Suppressor macrophage treated with lipopolysaccharide for 1 hour (primary cell): ENCODE results near the gene TBL1X.
"Not testable (repeated sequence)": the region's sequence is repeated elsewhere in the genome, so short reads cannot be mapped to it uniquely, and the experiment has no call there.

Source experiments
- DNase-seq, 3 donors: peaks; one replicate each; pipeline ENCODE4 v3.0.0-alpha.2; 2020 to 2022

Gene TBL1X

DNA sequence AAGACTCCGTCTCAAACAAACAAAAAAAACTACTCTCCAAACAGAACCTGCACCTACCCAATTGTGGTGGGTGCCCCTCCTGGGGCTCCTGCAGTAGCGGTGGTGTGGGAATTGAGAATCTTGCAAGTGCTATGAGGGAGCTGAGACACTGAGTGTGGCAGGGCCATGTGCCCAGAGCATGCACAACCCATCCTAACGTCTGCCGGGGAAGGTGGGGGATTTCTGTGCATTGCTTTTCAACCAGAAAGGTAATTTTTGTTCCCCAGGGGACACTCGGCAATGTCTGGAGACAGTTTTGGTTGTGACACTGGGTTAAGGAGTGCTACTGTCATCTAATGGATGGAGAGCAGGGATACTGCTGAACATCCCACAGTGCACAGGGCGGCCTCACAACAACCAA lies 35.7 kb downstream of the TBL1X start:
- DNase-seq, result no peak

DNA sequence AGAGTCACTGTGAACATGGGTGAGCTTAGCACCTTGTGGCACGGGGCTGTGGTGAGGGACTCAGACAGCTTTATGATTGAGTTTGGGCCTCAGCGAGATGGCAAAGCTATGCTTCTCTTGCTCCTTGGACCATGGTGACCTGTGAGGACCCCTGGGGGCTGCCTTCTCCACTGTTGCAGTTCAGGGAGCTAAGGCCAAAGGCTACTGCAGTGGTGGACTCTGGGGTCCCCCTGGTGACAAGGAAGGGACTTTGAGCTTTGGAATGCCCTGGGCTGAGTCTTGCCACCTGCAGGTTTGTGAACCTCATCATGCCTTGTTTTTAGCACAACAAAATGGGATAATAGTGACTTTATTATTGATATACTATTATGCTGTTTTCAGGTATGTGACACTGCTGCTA lies 36.5 kb downstream of the TBL1X start:
- DNase-seq, result no peak

DNA sequence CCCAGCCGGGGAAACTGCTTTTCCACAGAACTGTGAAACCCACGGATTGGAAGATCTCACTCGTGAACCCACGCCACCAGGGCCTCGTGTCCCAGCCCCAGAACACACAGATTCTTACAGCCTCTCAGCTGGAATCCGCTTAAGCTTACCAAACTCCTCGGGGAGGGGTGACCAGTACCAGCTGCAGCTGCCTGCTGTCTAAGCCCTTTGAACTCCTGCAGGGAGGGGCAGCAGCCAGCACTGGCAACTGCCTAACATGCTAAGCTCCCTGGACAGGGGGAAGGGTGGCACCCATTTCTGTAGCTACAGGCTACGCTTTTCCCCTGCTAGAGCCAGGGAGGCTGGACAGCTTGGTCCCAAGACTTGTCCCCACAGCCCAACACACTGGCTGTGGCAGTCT lies 38.4 kb downstream of the TBL1X start:
- no peak for DNase-seq

DNA sequence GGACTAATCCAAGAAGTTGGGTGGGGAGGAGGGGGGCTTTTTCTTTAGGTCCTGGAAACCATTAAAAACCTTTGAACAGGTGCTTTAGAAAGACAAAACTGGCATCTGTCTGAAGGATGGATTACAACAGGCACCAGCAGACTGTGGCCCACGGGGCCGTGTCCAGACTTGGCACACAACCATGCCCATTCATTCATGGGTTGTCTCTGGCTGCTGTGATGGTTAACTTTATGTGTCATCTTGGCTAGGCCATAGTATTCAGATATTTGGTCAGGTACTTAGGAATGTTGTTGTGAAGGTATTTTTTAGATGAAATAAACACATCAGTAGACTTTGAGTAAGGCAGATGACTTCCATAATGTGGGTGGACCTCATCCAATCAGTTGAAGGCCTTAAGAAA lies 45.5 kb downstream of the TBL1X start:
- no peak for DNase-seq

DNA sequence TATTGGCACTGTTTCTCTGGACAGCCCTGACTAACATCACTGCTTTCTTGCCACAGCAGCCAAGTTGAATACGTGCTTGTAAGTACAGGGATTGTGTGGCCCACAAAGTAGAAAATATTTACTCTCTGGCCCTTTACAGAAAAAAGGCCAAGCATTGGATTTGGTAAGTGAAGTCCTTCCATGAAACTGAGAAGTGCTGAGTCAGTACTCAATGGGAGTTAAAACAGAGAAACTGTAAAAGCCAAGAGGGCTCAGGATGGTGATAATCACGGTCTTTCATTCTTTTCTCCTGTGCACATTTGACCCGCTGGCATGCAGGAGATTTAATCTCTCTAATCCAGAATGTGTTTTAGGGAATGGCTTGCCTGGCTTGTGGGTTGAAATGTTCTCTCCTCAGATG lies 46.1 kb downstream of the TBL1X start:
- no peak for DNase-seq

DNA sequence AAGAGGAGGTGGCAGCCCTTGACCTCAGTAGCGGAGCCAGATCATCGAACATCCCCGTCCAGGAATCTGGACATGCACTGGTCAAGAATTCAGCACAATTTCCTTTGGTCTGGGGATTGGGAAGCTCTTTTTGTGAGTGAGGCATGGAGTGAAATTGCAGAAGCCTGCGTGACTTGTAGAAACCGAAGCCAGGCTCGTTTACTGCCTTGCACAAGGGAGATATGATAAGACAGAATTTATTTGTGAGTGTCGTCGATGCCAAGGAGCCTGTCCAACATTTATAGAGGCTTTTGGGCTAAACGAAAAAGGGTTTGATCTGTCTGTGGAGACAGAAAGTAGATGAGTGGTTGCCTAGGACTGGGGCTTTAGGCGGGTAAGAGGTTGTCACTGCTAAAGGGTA lies 50.6 kb downstream of the TBL1X start:
- no peak for DNase-seq

DNA sequence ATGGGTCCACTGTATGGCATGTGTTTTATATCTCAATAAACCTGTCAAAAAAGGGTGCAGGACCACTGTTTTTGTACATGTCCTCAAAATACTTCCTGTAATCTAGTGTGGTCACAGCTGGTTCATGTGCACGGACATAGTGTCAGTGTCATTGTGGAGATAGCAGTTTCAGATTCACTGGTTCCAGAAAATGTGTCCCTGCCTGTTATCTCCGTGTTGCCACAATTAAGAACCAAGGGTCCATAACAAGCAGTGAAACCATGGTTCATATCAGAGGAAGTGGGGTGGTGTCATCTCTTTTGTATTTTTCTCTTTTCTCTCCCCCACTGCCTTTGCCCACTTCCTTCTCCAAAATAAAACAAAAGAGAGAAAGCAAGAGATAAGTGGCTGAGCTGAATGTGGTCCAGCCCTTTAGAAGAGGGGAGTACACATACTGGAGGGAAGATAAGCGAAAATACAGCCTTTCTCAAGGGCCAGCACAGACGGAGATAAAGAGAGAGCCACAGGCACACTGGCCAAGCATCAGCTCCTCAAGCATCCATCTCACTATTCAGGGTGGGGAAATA lies 51.2 kb downstream of the TBL1X start:
- DNase-seq, result no peak

GRCh38 chrX:9516635-9517034 lies 51.8 kb downstream of the TBL1X start:
- DNase-seq, result no peak

GRCh38 chrX:9518051-9518450 lies 53.2 kb downstream of the TBL1X start:
- DNase-seq, result no peak

- DNase-seq, result no peak
Observed at GRCh38 chrX:9518889-9519288, 54.0 kb downstream of the TBL1X start.

DNA sequence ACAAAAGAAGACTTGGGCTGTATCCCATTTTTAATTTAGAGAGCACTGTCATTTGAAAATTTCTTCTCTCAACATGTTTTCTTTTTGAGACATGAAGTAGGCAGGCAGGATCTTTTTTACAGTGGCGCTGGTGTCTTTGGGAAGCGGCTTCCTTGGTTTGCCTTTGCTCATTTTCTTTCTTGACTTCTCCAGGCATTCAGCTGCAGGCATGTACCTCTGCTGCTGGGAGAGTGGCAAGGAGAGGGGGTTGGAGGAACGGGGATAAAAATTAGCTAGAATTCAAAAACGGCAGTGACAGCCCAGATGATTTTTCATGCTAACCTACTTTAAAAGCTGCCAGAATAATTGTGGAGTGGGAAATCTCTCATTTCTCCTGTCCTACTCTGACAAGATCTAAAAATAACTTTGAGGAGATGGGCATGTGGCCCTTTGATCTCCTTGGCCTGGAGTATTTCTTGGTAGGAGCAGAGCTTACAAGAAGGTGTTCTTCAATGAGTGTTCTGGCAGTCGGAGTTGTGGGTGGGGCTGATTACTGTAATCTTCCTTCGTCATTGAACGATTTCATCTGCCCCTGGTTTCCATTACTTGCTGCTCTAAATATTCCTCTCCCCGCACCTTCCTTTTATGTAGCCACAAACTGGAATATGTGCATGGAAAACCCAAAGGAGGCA lies 54.8 kb downstream of the TBL1X start:
- DNase-seq, result no peak

GRCh38 chrX:9520217-9520590 lies 55.3 kb downstream of the TBL1X start:
- no peak for DNase-seq

DNA sequence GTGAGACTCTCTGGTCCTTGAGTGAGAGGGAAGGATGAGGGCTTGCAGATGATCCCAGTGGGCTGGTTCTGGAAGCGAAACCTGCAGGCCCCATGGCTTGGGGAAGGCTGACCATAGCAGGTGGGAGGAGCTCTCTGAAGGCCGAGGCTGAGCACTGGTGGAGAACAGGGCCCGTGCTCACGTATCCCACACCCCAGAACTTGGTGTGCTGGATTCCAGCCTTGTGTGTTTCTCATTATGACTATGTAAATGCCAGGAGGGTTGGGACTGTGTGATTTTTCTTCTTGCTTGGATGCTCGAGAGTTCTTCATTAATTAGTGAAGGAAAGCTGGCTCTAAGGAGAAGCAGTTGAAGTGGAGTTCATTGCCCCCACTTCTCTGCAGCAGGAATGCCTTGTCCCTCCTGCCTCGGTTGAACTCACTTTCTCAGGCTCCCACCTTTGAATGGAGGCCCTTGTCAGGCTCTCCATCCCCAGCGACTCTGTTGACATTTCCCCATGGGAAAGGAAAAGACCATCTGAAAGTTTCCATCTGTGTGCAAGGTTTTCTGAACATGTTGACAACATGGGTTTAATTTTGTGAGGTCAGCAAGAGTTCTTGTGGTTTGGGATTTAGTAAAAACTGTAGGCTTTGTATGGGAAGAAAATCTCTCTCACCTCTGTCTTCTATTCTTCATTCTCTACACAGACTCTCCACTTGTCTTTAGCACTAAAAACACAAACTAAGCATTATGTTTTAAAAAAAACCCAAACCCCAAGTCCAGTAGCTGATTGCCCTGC lies 57.7 kb downstream of the TBL1X start:
- DNase-seq, result no peak

DNA sequence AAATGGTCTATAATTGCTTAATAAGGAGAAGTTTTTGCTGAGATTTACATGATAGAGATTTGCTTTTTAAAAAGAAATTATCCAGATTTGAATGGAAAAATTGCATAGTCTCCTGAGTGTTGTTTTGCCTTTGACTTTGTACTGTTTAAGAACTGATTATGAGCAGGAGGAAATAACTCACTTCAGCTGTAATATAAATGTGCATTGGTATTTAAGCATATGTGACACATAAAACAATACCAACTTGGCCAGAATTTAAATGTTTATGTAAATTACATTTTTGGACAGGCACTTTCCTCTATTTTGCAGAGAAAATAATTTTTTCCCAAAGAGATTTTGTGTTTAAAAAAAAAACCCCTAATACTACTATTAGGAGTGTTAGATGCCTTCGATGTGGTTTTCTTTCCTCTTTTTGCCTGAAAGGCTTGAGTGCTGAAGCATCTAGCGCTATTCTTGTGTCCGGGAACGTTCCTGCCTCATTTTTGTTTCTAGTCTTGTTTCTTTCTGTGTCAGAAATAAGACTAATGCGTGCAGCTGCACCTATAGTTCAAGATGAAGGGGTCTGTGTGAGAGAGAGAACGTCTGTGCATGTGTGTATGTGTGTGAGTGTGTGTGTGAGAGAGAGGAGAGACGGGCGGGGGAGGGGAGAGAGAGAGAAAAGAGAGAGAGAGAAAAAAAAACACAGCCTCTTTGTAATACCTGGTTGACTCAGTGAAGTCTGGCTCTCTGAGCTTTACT lies 60.8 kb downstream of the TBL1X start:
- no peak for DNase-seq

DNA sequence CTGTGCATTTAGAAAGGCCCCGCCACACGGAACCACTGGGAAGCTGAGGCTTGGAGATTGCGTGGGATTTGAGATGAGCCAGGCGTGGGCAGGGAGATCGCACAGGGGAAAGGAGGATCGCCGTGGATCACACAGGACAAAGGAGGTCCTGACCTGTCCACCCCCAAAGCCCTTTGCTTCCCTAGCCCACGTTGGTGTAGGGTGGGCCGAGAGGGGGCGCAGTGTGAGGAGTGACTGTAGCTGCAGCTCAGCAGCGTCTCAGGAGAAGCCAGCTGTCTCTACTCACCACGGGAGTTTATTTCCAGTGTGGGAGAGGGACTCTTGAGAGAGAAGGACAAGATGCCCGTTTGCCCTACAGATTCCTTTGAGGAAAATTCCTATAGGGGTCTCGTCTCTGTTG lies 62.1 kb downstream of the TBL1X start:
- DNase-seq, result no peak

DNA sequence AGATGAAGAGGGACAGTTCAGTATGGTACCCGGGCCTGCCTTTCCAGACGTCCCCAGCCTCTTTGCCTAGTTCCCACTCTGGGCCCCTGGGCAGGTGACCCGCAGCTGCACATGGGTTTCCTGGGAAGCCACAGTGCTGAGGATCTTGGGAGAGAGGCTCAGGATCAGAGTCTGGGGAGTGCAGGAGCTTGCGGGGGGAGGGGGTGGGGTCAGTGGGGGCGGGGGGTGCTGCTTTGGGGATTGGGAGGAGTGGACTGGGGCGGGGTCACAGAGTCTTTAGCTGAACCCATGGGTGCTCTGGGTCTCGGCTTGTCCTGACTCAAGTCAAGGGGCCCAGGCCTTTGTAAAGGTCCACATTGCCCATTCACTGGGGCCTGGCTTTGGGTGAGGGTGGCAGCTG lies 63.6 kb downstream of the TBL1X start:
- DNase-seq, result no peak

DNA sequence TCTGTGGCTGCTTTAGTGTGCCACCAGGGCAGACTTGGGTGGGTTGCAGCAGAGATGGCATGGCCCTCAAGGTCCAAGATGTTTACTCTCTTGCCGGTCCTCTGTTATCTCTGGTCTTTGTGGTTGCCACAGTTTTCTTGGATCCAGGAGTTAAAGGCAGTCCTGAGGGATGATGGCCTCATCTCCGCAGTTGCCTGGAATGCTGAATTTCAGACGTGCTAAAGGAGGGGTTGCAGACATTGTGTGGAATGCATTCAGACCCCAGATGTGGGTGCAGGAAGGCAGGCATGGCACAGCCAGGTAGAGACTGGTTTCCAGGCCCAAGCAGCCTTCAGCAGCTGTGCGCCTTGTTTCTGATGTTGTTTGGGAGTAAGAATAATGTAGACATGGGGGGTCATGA lies 64.4 kb downstream of the TBL1X start:
- no peak for DNase-seq

DNA sequence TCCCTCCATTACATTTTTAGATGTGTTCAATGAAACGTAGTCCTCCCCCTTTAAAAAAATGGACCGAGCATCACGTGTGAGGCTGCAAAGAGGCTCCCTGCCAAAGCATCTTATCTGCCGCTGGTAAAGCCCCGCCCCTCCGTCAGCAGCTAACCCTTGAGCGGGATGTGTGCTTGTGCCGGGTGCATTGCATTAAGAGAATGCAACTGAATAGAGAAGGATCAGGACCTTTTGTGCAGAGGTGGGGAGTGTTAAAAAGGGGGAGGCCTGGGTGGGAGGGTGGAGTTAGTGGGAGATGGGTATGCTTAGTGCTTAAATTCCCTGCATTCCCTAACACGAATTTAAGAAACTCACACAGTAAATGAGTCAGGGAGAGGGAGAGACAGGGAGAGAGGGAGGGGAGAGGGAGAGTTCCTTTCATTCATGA lies 66.0 kb downstream of the TBL1X start:
- peak in 2 of 3 donors; percentile 12 to 18 for DNase-seq

DNA sequence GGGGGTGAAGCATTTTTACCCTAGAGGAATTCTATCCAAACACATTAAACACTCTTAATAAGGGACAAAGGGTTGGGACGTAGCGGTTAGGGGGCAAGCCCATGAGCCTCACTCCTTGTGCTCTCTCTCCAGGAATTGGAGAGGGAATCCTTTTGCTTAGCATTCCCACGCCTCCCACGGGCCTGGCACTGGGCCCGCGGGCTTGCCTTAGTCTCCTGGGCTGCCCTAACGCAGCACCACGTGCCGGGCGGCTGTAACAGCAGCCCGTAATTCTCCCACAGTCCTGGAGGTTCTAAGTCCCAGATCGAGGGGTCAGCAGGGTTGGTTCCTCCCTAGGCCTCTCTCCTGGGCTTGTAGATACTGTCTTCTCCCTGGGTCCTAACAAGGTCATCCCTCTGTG lies 67.5 kb downstream of the TBL1X start:
- DNase-seq, result no peak

DNA sequence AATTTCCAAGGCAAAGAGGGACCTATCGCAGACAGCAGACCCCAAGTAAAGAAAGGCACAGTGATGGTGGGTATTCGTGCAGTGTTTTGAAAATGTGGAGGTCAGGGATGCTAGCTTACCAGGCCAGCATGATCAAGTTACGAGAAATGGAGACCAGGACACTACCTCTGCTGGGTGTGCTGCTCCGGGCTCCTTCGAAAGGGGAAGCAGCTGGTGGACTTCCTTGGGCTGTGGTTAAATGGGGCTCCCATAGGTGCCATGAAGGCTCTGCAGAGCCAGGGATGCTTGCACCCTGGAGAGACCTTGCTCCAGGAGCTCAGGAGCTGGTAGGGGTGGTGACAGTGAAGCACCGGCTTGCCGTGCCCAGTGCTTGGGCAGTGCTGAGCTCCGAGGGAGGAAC lies 68.8 kb downstream of the TBL1X start:
- no peak for DNase-seq

DNA sequence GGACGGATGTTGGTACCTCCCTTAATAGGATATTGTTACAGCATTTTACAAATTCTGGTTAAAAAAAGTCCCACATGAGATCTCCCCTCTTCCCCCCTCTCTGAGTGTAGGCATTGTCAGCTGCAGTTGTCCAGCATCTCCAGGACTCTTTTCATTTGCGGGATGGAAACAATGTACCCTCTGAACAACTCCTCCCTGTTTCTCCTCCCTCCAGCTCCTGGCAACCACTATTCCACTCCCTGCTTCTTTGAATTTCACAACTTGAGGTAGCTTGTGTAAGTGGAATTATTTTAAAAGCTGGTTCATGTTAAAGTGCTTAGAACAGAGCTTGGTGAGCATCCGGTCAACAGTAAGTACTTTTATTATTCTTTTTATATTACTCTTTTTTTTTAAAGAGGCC lies 69.8 kb downstream of the TBL1X start:
- DNase-seq, result no peak

- no peak for DNase-seq
Observed at GRCh38 chrX:9535101-9535500, 70.2 kb downstream of the TBL1X start.

DNA sequence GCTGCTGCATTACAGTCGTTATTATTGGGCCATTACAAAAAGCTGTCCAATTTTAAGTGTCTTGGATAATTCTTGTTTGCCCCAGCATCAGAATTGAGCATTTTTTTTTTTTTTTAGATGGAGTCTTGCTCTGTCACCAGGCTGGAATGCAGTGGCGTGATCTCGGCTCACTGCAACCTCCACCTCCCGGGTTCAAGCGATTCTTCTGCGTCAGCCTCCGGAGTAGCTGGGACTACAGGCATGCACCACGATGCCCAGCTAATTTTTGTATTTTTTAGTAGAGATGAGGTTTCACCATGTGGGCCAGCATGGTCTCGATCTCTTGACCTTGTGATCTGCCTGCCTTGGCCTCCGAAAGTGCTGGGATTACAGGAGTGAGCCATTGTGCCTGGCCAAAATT lies 71.3 kb downstream of the TBL1X start:
- DNase-seq, result not testable (repeated sequence)

GRCh38 chrX:9537781-9538180 lies 72.9 kb downstream of the TBL1X start:
- no peak for DNase-seq
